Body of pancreas (tissue), 4 donors: ENCODE data around the gene PLPPR5.
A peak's percentile ranks its signal among the peaks of the same experiment; 100 is the strongest.

ENCODE experiments used
- CTCF ChIP-seq, 7 experiments: fragments of 450-650 bp in 4 of 7; fragments of 200-600 bp in 3 of 7; sonication (generic) in 3 of 7; IDR thresholded peaks; one replicate each; pipeline ENCODE4 v1.5.1; 2016 to 2019; ENCODE audit warnings: antibody characterized with exemption in 7 of 7
- POLR2A ChIP-seq, 3 donors: fragments of 450-650 bp; IDR thresholded peaks; one replicate each; pipeline ENCODE4 v1.6.1; 2016; ENCODE audit warnings: antibody characterized with exemption in 3 of 3, mild to moderate bottlenecking in 2 of 3

- TF ChIP-seq CTCF (IDR thresholded peaks at IDR 0.05) (peak in 1 of 7 experiments; percentile 2), POLR2A (IDR thresholded peaks at IDR 0.05) (no peak)
Measured at GRCh38 chr1:99004861-99005442, at the start of gene PLPPR5.
